Effector CD4-positive, alpha-beta T cell (primary cell): Measurements from ENCODE around the gene SOAT2.
"Not testable (repeated sequence)": the region's sequence is repeated elsewhere in the genome, so short reads cannot be mapped to it uniquely, and the experiment has no call there.

Experiments
- DNase-seq: peaks from one replicate; pipeline ENCODE4 v3.0.0-alpha.2; 2020

SOAT2 gene

GRCh38 chr12:53159195-53159839 is 56.0 kb downstream of the SOAT2 start:
- peak; percentile 86 for DNase-seq

- no peak for DNase-seq
Measured at GRCh38 chr12:53160000-53160399, 56.7 kb downstream of the SOAT2 start.

GRCh38 chr12:53160673-53161072 is 57.4 kb downstream of the SOAT2 start:
- DNase-seq, result no peak

GRCh38 chr12:53161119-53161911 is 58.0 kb downstream of the SOAT2 start:
- no peak for DNase-seq

GRCh38 chr12:53163008-53163407 is 59.7 kb downstream of the SOAT2 start:
- DNase-seq, result not testable (repeated sequence)

GRCh38 chr12:53166837-53167236 is 63.6 kb downstream of the SOAT2 start:
- no peak for DNase-seq

GRCh38 chr12:53169644-53170043 is 66.4 kb downstream of the SOAT2 start:
- no peak for DNase-seq

- DNase-seq, result no peak
Measured at GRCh38 chr12:53170215-53170614, 66.9 kb downstream of the SOAT2 start.

DNA sequence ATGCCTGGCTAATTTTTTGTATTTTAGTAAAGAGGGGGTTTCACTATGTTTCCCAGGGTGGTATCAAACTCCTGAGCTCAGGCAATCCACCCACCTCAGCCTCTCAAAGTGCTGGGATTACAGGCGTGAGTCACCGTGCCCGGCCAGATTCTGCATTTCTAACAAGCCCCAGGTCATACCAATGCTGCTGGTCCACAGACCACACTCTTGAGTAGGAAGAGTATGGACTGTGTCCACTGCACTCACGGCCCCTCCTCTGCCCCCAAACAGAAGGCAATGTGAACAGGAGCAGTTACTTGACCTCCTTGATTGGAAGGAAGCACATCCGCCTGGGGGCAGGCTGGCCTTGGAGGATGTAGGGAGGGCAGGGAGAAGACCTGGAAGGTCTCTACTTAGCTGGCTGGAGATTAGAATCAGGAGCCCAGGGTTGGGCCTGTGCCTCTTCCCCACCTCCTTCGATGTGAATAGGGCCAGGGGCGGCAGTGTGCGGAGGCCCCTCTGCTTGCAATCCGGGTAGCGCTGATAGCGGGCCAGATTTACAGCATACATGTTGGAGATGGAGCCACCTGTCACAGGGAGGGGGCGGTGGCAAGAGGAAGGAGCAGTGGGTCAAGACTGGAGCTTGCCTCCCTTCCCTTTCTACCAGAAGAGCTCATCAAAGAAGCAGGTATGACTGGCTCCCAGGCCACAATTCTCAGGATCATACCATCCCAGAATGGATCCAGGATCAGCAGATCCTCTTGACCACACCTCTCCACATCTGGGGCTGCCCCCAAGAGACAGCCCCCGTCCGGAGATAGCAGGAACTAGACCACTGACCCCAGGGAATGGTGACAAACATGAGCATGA is 67.8 kb downstream of the SOAT2 start:
- DNase-seq, result no peak

GRCh38 chr12:53171725-53172329 is 68.5 kb downstream of the SOAT2 start:
- no peak for DNase-seq

DNA sequence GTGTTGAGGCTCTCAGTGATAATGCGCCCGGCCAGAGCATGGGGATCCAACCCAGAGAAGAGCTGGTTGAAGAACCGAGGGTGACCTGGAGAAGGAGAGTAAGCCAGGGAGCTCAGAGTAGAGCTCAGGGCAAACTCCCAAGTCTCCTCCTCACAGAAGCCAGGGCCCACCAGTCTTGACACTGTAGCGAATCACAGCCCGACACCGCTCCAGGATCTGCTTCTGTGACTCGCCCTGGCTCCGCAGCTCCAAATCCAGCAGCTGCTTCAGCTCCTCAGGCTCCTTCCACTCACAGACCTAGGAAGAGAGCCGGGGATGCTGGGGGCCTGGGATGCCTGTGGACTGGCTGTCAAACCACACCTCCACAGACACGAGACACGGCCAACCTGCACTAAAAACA is 69.1 kb downstream of the SOAT2 start:
- no peak for DNase-seq

DNA sequence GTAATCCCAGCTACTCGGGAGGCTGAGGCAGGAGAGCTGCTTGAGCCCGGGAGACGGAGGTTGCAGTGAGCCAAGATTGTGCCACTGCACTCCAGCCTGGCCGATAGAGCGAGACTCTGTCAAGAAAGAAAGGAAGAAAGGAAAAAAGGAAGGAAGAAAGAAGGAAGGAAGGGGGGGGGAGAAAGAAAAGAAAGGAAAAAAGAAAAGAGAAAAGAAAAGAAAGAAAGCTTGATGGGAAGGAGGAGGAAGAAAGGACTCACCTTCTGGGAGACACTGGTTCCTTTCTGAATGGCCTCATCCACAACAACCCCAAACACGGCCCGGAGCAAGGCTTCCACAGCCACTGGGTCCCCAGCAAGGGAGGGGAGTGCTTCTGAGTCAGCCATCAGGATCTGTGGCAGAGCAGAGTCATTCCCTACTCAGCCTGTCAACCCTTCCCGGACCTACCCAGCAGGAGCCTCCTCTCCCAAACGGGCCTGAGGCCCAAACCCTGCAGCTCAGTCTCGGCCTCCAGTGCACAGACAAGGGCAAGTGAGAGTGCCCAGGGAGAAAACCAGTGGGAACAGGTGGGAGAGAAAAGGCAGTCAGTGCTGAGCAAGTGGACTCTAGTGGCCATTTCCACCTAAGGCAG is 69.9 kb downstream of the SOAT2 start:
- DNase-seq, result no peak
